ENCODE results near the gene SLC35B1. TPM values are rescaled to one million over a fixed set of nuclear protein-coding genes. Genes with fewer than 3 reads are reported as not detected.

SLC35B1 gene
- total and polyA plus RNA-seq, 2 donors (not counting 3 experiments of a cell fraction or from before 2014, with no cell fraction given) = 87.0 to 142 TPM

GRCh38 chr17:49730078-49730784, 22.5 kb upstream of the SLC35B1 start:
- FAIRE-seq (no peak), DNase-seq (ENCODE audit: low read depth, low spot score) (peak; percentile 64)
- H3K9ac ChIP-seq (replicated peaks; ENCODE audit: extremely low read depth, insufficient read depth, low read length) = no peak overlapping the region
- H4K20me1 ChIP-seq (replicated peaks; ENCODE audit: control insufficient read depth, extremely low read depth, insufficient read depth, low read length) = no peaks in the 10 kb centered on the region
- H2AFZ ChIP-seq (ENCODE audit: low read depth, low read length) = no peak overlapping the region
- POLR2A ChIA-PET = interaction anchor here (1.1 kb wide), 1 partner anchor 58 kb away, joined by 3 read pairs; the partner anchor contains the start of gene KAT7
- BruUV-seq (replicated peaks) = no TSS peak
- H3K4me1 ChIP-seq (ENCODE audit: control insufficient read depth, extremely low read depth, insufficient read depth, low read length) = no peaks in the 10 kb centered on the region
- no peaks in the 10 kb centered on the region for H3K79me2 ChIP-seq (ENCODE audit: control insufficient read depth, insufficient read depth, low read length)
- no peaks in the 10 kb centered on the region for H3K9me3 ChIP-seq (replicated peaks; ENCODE audit: control insufficient read depth, insufficient read depth, low read length)
- H3K4me2 ChIP-seq (ENCODE audit: insufficient read depth, low read length) = no peak overlapping the region
- intact Hi-C loops (cut with micrococcal nuclease) (no loop called here), dilution Hi-C loops (cut with MboI; ENCODE audit: extremely low pct_ligation_motif_present, low sequenced_read_pairs) (no loop called here)
- H3K4me3 ChIP-seq (replicated peaks in 1 of 3; ENCODE audit: insufficient read depth in 1 of 3, low read depth in 1 of 3, low read length in 3 of 3) = no peak overlapping the region
- TF ChIP-seq FOS (IDR thresholded peaks at IDR 0.05; ENCODE audit: borderline replicate concordance, insufficient read depth, low read length) (no peak), EZH2 (IDR thresholded peaks at IDR 0.05; ENCODE audit: borderline replicate concordance, low read depth, low read length, severe bottlenecking) (no peak), MYC (IDR thresholded peaks at IDR 0.05; ENCODE audit: low read depth, low read length) (no peak), MAX (IDR thresholded peaks at IDR 0.05; ENCODE audit: insufficient read depth, insufficient read length) (no peak), GATA2 (IDR thresholded peaks at IDR 0.05; ENCODE audit: insufficient read depth, insufficient read length, low read depth, low read length) (no peak), JUN (IDR thresholded peaks at IDR 0.05; ENCODE audit: borderline replicate concordance, insufficient read depth, insufficient read length, low read depth) (no peak), CTCF (IDR thresholded peaks at IDR 0.05; ENCODE audit: extremely low read depth in 1 of 2, insufficient read depth in 1 of 2, low read depth in 1 of 2, low read length in 2 of 2) (no peak), POLR2A (IDR thresholded peaks at IDR 0.05; ENCODE audit: low read depth, low read length) (no peak), POLR2AphosphoS5 (IDR thresholded peaks at IDR 0.05; ENCODE audit: insufficient read depth, low read depth, low read length) (no peak)
- no peaks in the 10 kb centered on the region for H3K27me3 ChIP-seq (ENCODE audit: control insufficient read depth in 2 of 2, insufficient read depth in 2 of 2, low read length in 2 of 2)
- no peaks in the 10 kb centered on the region for H3K9me1 ChIP-seq (replicated peaks; ENCODE audit: control insufficient read depth, extremely low read depth, insufficient read depth, low read length)
- peaks cover 0 to 9% of the 10 kb centered on the region in 2 experiments for H3K36me3 ChIP-seq (ENCODE audit: control insufficient read depth in 2 of 2, extremely low read depth in 1 of 2, insufficient read depth in 2 of 2, low read length in 2 of 2)
- CTCF ChIA-PET = interaction anchor here (0.8 to 1.3 kb wide), 4 partner anchors 12 to 173 kb away, joined by 3 to 4 read pairs (median 4); no protein-coding TSS in a partner anchor
- H3K27ac ChIP-seq (ENCODE audit: insufficient read depth, low read depth, low read length) = no peak overlapping the region

Data from endothelial cell of umbilical vein (primary cell).